ENCODE results near the gene SPARCL1. TPM values are rescaled to one million over a fixed set of nuclear protein-coding genes. Genes with fewer than 3 reads are reported as not detected.
"Not testable (repeated sequence)": the region's sequence is repeated elsewhere in the genome, so short reads cannot be mapped to it uniquely, and the experiment has no call there.

The SPARCL1 gene
- total and polyA plus RNA-seq, 2 of the 13 experiments (the other 11 are each of a cell fraction or from before 2014, with no cell fraction given): 0.04 TPM; not detected in 1

GRCh38 chr4:87446375-87446774, 82.8 kb downstream of the SPARCL1 start:
- intact Hi-C loops (cut with micrococcal nuclease; ENCODE audit: unreplicated experiment); H3K9me3 ChIP-seq (ENCODE audit: low read length); H3K79me2 ChIP-seq (ENCODE audit: insufficient read depth, low read length); BruUV-seq (replicated peaks); ATAC-seq; H3K27me3 ChIP-seq (ENCODE audit: control insufficient read depth in 1 of 2, insufficient read depth in 2 of 2, low read length in 2 of 2); in situ Hi-C loops (cut with HindIII; ENCODE audit: extremely low pct_ligation_motif_present, low pct_unique_long_range_greater_than_20kb); H3K4me1 ChIP-seq (ENCODE audit: insufficient read depth, low read length); H3K4me3 ChIP-seq (replicated peaks in 1 of 3; ENCODE audit: insufficient read depth in 1 of 3, low read depth in 2 of 3, low read length in 3 of 3); H3K27ac ChIP-seq (ENCODE audit: extremely low read length, insufficient read depth, low read length); H3K4me2 ChIP-seq (ENCODE audit: low read depth, low read length); DNase-seq (ENCODE audit: low spot score); FAIRE-seq; H2AFZ ChIP-seq (ENCODE audit: low read length); CTCF ChIA-PET (ENCODE audit: low intra/inter-chr PET ratio, low total read pairs); H3K9ac ChIP-seq (ENCODE audit: insufficient read depth, low read depth, low read length); H4K20me1 ChIP-seq (ENCODE audit: insufficient read depth, low read length): not testable (repeated sequence)
- WGBS (ENCODE audit: low lambda C conversion rate): 95% methylated on average over 6 of the region's 6 CpGs
- H3K36me3 ChIP-seq (replicated peaks in 1 of 2; ENCODE audit: control insufficient read depth in 1 of 2, insufficient read depth in 2 of 2, low read length in 2 of 2): peaks cover 3 to 34% of the 10 kb centered on the region in 2 experiments; a peak in 3 of 5 replicates
- POLR2A ChIA-PET: interaction anchor here (1.1 kb wide), 1 partner anchor 24 kb away, joined by 6 read pairs; the partner anchor contains the start of gene NUDT9

- Histone ChIP-seq H3K4me2 (ENCODE audit: low read depth, low read length) (no peak overlapping the region), H3K9ac (ENCODE audit: insufficient read depth, low read depth, low read length) (no peak overlapping the region), H3K27ac (ENCODE audit: extremely low read length, insufficient read depth, low read length) (no peak overlapping the region), H3K79me2 (ENCODE audit: insufficient read depth, low read length) (no peaks in the 10 kb centered on the region), H4K20me1 (ENCODE audit: insufficient read depth, low read length) (no peaks in the 10 kb centered on the region), H2AFZ (ENCODE audit: low read length) (no peak overlapping the region), H3K4me1 (ENCODE audit: insufficient read depth, low read length) (no peaks in the 10 kb centered on the region), H3K27me3 (ENCODE audit: control insufficient read depth in 1 of 2, insufficient read depth in 2 of 2, low read length in 2 of 2) (no peaks in the 10 kb centered on the region), H3K9me3 (ENCODE audit: low read length) (no peaks in the 10 kb centered on the region), H3K36me3 (replicated peaks in 1 of 2; ENCODE audit: control insufficient read depth in 1 of 2, insufficient read depth in 2 of 2, low read length in 2 of 2) (peaks cover 3 to 32% of the 10 kb centered on the region in 2 experiments; a peak in 2 of 5 replicates), H3K4me3 (replicated peaks in 1 of 3; ENCODE audit: insufficient read depth in 1 of 3, low read depth in 2 of 3, low read length in 3 of 3) (no peak overlapping the region)
- no peak for DNase-seq (ENCODE audit: low spot score)
- ChIA-PET POLR2A (interaction anchor here (1.1 kb wide), 1 partner anchor 23 kb away, joined by 6 read pairs; the partner anchor contains the start of gene NUDT9), CTCF (ENCODE audit: low intra/inter-chr PET ratio, low total read pairs) (no interaction called here)
- ATAC-seq: no peak
- intact Hi-C loops (cut with micrococcal nuclease; ENCODE audit: unreplicated experiment): no loop called here
- BruUV-seq (replicated peaks): no TSS peak
- in situ Hi-C loops (cut with HindIII; ENCODE audit: extremely low pct_ligation_motif_present, low pct_unique_long_range_greater_than_20kb): no loop called here
- WGBS (ENCODE audit: low lambda C conversion rate): 81% methylated on average over 3 of the region's 3 CpGs
- FAIRE-seq: no peak
- TF ChIP-seq ZMAT3 (CRISPR knock-in tag; conservative IDR thresholded peaks at IDR 0.05) (no peak), ZNF780A (CRISPR knock-in tag; IDR thresholded peaks at IDR 0.05) (no peak), CEBPB (IDR thresholded peaks at IDR 0.05; ENCODE audit: borderline replicate concordance, low read depth, low read length) (no peak), ZNF484 (CRISPR knock-in tag; IDR thresholded peaks at IDR 0.05; ENCODE audit: borderline replicate concordance, low read depth) (no peak), KDM6A (CRISPR knock-in tag; IDR thresholded peaks at IDR 0.05; ENCODE audit: low read depth) (no peak), MATR3 (CRISPR knock-in tag; IDR thresholded peaks at IDR 0.05) (no peak), SNAPC4 (CRISPR knock-in tag; IDR thresholded peaks at IDR 0.05) (no peak), ZXDC (CRISPR knock-in tag; IDR thresholded peaks at IDR 0.05) (no peak)
These were observed 83.2 kb downstream of the SPARCL1 start for GRCh38 chr4:87445964-87446363.
